Mesenchymal stem cell (in vitro differentiated cells and primary cell): ENCODE results near the gene BRIP1.

ENCODE experiments used
- DNase-seq: peaks from one replicate; pipeline ENCODE4 v3.0.0-alpha.2; 2013
- H2AFZ ChIP-seq: one replicate; pipeline ENCODE4 v1.6.1; 2013; ENCODE audit warnings: low read depth, mild to moderate bottlenecking, control low read depth, inconsistent platforms, low read length, moderate library complexity
- H2AK5ac ChIP-seq: 2 replicates; pipeline ENCODE4 v1.6.1; 2013; ENCODE audit warnings: low read length, moderate library complexity, mild to moderate bottlenecking, inconsistent platforms; ENCODE audit not compliant: severe bottlenecking
- H2BK120ac ChIP-seq: one replicate; pipeline ENCODE4 v1.6.1; 2013; ENCODE audit warnings: low read depth, mild to moderate bottlenecking, inconsistent platforms, low read length, moderate library complexity
- H2BK12ac ChIP-seq, 2 experiments: one replicate each; pipeline ENCODE4 v1.6.1; 2013; ENCODE audit warnings: inconsistent platforms in 2 of 2, low read length in 2 of 2, mild to moderate bottlenecking in 2 of 2, moderate library complexity in 2 of 2, control low read depth in 1 of 2
- H2BK15ac ChIP-seq: one replicate; pipeline ENCODE4 v1.6.1; 2013; ENCODE audit warnings: mild to moderate bottlenecking, low read depth, inconsistent platforms; ENCODE audit not compliant: poor library complexity, severe bottlenecking
- H2BK5ac ChIP-seq: 2 replicates; pipeline ENCODE4 v1.6.1; 2013; ENCODE audit warnings: low read depth, mild to moderate bottlenecking, low read length, control low read depth, inconsistent platforms; ENCODE audit not compliant: poor library complexity, severe bottlenecking
- H3K14ac ChIP-seq, 2 experiments: one replicate each; pipeline ENCODE4 v1.6.1; 2013; ENCODE audit warnings: inconsistent platforms in 2 of 2, low read length in 2 of 2, control low read depth in 1 of 2, mild to moderate bottlenecking in 1 of 2, moderate library complexity in 1 of 2
- H3K18ac ChIP-seq, 2 experiments: one replicate each; pipeline ENCODE4 v1.6.1; 2013; ENCODE audit warnings: inconsistent platforms in 2 of 2, low read length in 2 of 2, control low read depth in 1 of 2, low read depth in 1 of 2, mild to moderate bottlenecking in 1 of 2
- H3K23ac ChIP-seq, 2 experiments: one replicate each; pipeline ENCODE4 v1.6.1; 2013; ENCODE audit warnings: inconsistent platforms in 2 of 2, low read length in 2 of 2, mild to moderate bottlenecking in 2 of 2, moderate library complexity in 2 of 2, control low read depth in 1 of 2
- H3K27ac ChIP-seq: 2 replicates; pipeline ENCODE4 v1.5.1; 2013; ENCODE audit warnings: mild to moderate bottlenecking, moderate library complexity, low read length, control low read depth, inconsistent platforms; ENCODE audit not compliant: poor library complexity, severe bottlenecking
- H3K27me3 ChIP-seq, 2 experiments: 2 replicates each; pipeline versions ENCODE4 v1.6.1 to v1.7.0; 2013; ENCODE audit warnings: low read length in 2 of 2, mild to moderate bottlenecking in 2 of 2, moderate library complexity in 2 of 2, control low read depth in 1 of 2, inconsistent platforms in 1 of 2; ENCODE audit not compliant: control insufficient read depth in 1 of 2, insufficient read depth in 1 of 2
- H3K36me3 ChIP-seq, 2 experiments: 2 replicates each; pipeline versions ENCODE4 v1.6.1 to v1.7.0; 2013; ENCODE audit warnings: low read length in 2 of 2, control low read depth in 1 of 2, inconsistent platforms in 1 of 2, low read depth in 1 of 2, mild to moderate bottlenecking in 1 of 2; ENCODE audit not compliant: insufficient read depth in 2 of 2, control insufficient read depth in 1 of 2
- H3K4ac ChIP-seq, 2 experiments: one replicate each; pipeline ENCODE4 v1.6.1; 2013; ENCODE audit warnings: inconsistent platforms in 2 of 2, low read length in 2 of 2, mild to moderate bottlenecking in 2 of 2, moderate library complexity in 2 of 2, control low read depth in 1 of 2, low read depth in 1 of 2
- H3K4me1 ChIP-seq: 2 replicates; pipeline ENCODE4 v1.6.1; 2013; ENCODE audit warnings: low read depth, low read length, control low read depth; ENCODE audit not compliant: control insufficient read depth, insufficient read depth
- H3K4me2 ChIP-seq: 2 replicates; pipeline ENCODE4 v1.6.1; 2013; ENCODE audit warnings: low read length, mild to moderate bottlenecking, inconsistent platforms; ENCODE audit not compliant: poor library complexity, severe bottlenecking
- H3K4me3 ChIP-seq, 2 experiments: 2 replicates each; pipeline versions ENCODE4 v1.5.1 to v1.7.0; 2013; ENCODE audit warnings: low read length in 2 of 2, mild to moderate bottlenecking in 2 of 2, control low read depth in 1 of 2, low read depth in 1 of 2; ENCODE audit not compliant: insufficient read depth in 1 of 2
- H3K79me1 ChIP-seq: replicated peaks from 2 replicates; pipeline ENCODE4 v1.6.1; 2013; ENCODE audit warnings: mild to moderate bottlenecking, control low read depth, low read length, inconsistent platforms; ENCODE audit not compliant: poor library complexity, severe bottlenecking
- H3K9ac ChIP-seq: 2 replicates; pipeline ENCODE4 v1.7.0; 2013; ENCODE audit warnings: mild to moderate bottlenecking, low read length, moderate library complexity
- H3K9me3 ChIP-seq: 2 replicates; pipeline ENCODE4 v1.7.0; 2013; ENCODE audit warnings: mild to moderate bottlenecking, low read length; ENCODE audit not compliant: control insufficient read depth
- H4K8ac ChIP-seq: one replicate; pipeline ENCODE4 v1.6.1; 2013; ENCODE audit warnings: inconsistent platforms, mild to moderate bottlenecking, low read length, moderate library complexity
- H4K91ac ChIP-seq: one replicate; pipeline ENCODE4 v1.6.1; 2013; ENCODE audit warnings: mild to moderate bottlenecking, low read length, inconsistent platforms
- WGBS: methylation state at CpG from one replicate; pipeline ENCODE4 v1.1.7; 2013; ENCODE audit warnings: mixed read lengths; 5-methylcytosine and 5-hydroxymethylcytosine counted together

BRIP1 gene

DNA sequence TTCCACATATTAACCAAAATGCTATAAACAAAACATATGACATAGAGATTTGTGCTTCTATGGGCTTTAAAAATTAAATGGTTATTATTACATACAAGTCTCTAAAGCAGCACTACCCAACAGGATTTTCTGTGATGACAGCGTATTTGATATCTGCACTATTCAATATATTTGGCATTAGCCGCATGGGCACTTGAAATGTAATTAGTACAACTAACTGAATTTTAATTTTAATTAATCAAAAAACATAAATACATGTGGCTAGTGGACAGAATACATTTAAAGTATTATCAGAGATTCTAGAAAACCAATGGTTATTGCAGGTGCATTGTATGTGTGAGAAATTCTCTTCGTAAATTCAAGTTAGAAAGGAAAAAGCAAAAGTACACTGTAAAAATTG lies 45.9 kb downstream of the BRIP1 start:
- Histone ChIP-seq H3K18ac (no peak overlapping the region), H3K14ac (no peak overlapping the region), H3K4me3 (no peak overlapping the region), H2BK5ac (no peak overlapping the region), H4K91ac (no peak overlapping the region), H2BK120ac (no peak overlapping the region), H3K27me3 (no peaks in the 10 kb centered on the region), H2AFZ (no peak overlapping the region), H2BK12ac (no peak overlapping the region), H3K4me2 (no peak overlapping the region), H3K23ac (no peak overlapping the region), H3K36me3 (peaks cover 0 to 3% of the 10 kb centered on the region in 2 experiments), H3K27ac (no peak overlapping the region), H3K9ac (no peak overlapping the region), H3K9me3 (no peaks in the 10 kb centered on the region), H3K79me1 (no peaks in the 10 kb centered on the region), H2AK5ac (no peak overlapping the region), H4K8ac (no peak overlapping the region), H3K4me1 (no peaks in the 10 kb centered on the region), H2BK15ac (no peak overlapping the region), H3K4ac (no peak overlapping the region)
- WGBS = 100% methylated on average over 1 of the region's 3 CpGs
- no peak for DNase-seq

DNA sequence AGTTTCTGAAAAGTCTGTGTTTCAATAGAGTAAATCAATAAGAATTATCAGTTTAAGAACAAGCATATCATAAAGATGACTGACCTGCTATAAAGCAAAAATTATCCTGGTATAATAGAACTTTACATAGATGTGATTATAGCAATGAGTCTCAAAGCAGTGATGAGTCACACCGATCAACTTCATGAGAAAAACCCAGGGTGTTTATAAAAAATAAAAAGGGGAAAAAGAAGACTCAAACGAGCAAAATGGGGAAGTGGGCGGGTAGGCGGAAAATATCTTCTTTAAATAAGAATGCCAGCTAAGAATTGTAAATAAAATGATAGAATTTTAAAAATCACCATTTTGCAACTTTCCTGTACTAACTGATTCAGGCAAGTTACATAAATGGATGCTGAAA lies 46.8 kb downstream of the BRIP1 start:
- no peak overlapping the region for H3K27ac ChIP-seq
- no peaks in the 10 kb centered on the region for H3K79me1 ChIP-seq
- H2BK120ac ChIP-seq = no peak overlapping the region
- no peak for DNase-seq
- H3K27me3 ChIP-seq = no peaks in the 10 kb centered on the region
- no peak overlapping the region for H4K8ac ChIP-seq
- no peak overlapping the region for H3K4ac ChIP-seq
- no peak overlapping the region for H3K18ac ChIP-seq
- H3K9ac ChIP-seq = no peak overlapping the region
- no peak overlapping the region for H3K23ac ChIP-seq
- WGBS = 100% methylated on average over 1 of the region's 4 CpGs
- no peaks in the 10 kb centered on the region for H3K9me3 ChIP-seq
- H4K91ac ChIP-seq = no peak overlapping the region
- H2BK15ac ChIP-seq = no peak overlapping the region
- no peak overlapping the region for H3K4me2 ChIP-seq
- no peaks in the 10 kb centered on the region for H3K4me1 ChIP-seq
- peaks cover 0 to 3% of the 10 kb centered on the region in 2 experiments for H3K36me3 ChIP-seq
- H3K4me3 ChIP-seq = no peak overlapping the region
- H2BK5ac ChIP-seq = no peak overlapping the region
- H3K14ac ChIP-seq = no peak overlapping the region
- H2AK5ac ChIP-seq = no peak overlapping the region
- H2BK12ac ChIP-seq = no peak overlapping the region
- no peak overlapping the region for H2AFZ ChIP-seq

DNA sequence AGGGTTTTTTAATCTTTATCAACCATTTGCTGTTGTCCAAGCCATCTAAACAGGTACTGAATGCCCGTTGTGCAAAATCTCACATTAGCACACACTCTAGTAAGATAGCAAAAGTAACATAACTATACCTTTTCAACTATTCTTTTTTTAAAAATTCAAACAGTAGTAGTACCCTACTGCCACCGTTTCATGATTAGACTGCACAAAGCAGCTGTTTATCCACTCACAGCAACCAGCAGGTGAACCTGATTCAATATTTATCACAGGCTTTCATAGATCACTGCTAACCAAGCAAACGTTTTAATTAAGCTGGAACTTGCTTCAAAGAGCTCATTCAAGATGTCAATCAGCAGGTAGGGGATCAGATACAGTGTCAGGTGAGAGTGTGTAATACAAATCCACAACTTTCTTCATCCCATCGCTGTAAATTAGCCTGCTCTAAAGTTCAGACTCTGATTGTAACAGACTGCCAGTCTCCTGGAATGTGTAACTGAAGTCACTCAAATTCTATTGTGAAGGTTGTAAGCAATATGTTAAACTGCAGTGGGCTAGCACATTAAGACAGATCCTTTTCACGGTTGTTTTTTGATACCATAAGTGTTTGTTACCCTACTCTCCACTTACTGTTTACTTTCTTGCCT lies 47.3 kb downstream of the BRIP1 start:
- Histone ChIP-seq H3K36me3 (peaks cover 0 to under 1% of the 10 kb centered on the region in 2 experiments), H3K27me3 (no peaks in the 10 kb centered on the region), H2BK5ac (no peak overlapping the region), H3K18ac (no peak overlapping the region), H2AK5ac (no peak overlapping the region), H2AFZ (no peak overlapping the region), H3K79me1 (no peaks in the 10 kb centered on the region), H3K4me2 (no peak overlapping the region), H4K8ac (no peak overlapping the region), H3K27ac (no peak overlapping the region), H2BK120ac (no peak overlapping the region), H3K4me3 (no peak overlapping the region), H3K4me1 (no peaks in the 10 kb centered on the region), H3K23ac (no peak overlapping the region), H4K91ac (no peak overlapping the region), H3K9ac (no peak overlapping the region), H3K9me3 (no peaks in the 10 kb centered on the region), H3K4ac (no peak overlapping the region), H2BK12ac (no peak overlapping the region), H2BK15ac (no peak overlapping the region), H3K14ac (no peak overlapping the region)
- WGBS = 95% methylated on average over 3 of the region's 5 CpGs
- DNase-seq = no peak

DNA sequence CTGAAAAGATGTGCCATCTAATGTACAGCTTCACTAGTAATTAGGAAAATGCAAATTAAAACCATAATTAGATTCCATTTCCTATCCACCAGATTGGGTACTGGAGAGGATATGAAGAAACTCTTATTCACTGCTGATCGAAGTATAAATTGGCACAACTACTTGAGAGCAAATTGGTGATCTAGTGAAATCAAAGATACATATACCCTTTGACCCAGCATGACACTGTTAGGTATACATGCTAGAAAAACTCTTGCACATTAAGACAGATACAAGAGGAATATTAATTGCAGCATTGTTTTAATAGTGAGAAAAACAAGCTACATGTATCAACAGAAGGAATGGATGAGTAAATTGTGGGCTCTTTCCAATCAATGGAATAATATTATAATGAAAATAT lies 48.8 kb downstream of the BRIP1 start:
- Histone ChIP-seq H3K23ac (no peak overlapping the region), H2BK12ac (no peak overlapping the region), H4K91ac (no peak overlapping the region), H2AFZ (no peak overlapping the region), H2BK5ac (no peak overlapping the region), H2AK5ac (no peak overlapping the region), H3K9ac (no peak overlapping the region), H3K27ac (no peak overlapping the region), H3K9me3 (no peaks in the 10 kb centered on the region), H3K79me1 (no peaks in the 10 kb centered on the region), H2BK15ac (no peak overlapping the region), H2BK120ac (no peak overlapping the region), H3K4ac (no peak overlapping the region), H3K27me3 (no peaks in the 10 kb centered on the region), H3K36me3 (no peaks in the 10 kb centered on the region), H3K4me3 (no peak overlapping the region), H3K14ac (no peak overlapping the region), H4K8ac (no peak overlapping the region), H3K18ac (no peak overlapping the region), H3K4me1 (no peaks in the 10 kb centered on the region), H3K4me2 (no peak overlapping the region)
- DNase-seq = no peak
- no CpG with 5 or more reads among the region's 1 CpG for WGBS
